A549 (cell line): Measurements from ENCODE around the gene SBK2.

Experiments used
- CBX2 ChIP-seq: fragments of 200-600 bp; sonication (generic); IDR thresholded peaks from 2 replicates; pipeline ENCODE4 v1.6.1; 2016; ENCODE audit warnings: low read depth, mild to moderate bottlenecking, borderline replicate concordance
- CHD2 ChIP-seq: fragments of 150-350 bp; IDR thresholded peaks from 2 replicates; pipeline ENCODE4 v1.6.1; 2014; ENCODE audit warnings: low read length; ENCODE audit not compliant: partially characterized antibody
- EP300 ChIP-seq, 2 experiments: fragments of >200 bp; sonication (Bioruptor Twin); formaldehyde crosslinking; IDR thresholded peaks; 2 replicates in 1 of 2; 3 replicates in 1 of 2; pipeline ENCODE4 v1.6.1; 2016 to 2017
- MAX ChIP-seq: IDR thresholded peaks from 2 replicates; pipeline ENCODE4 v1.6.1; 2012
- MYC ChIP-seq: IDR thresholded peaks from 2 replicates; pipeline ENCODE4 v1.6.1; 2012; ENCODE audit warnings: mild to moderate bottlenecking, inconsistent platforms, low read length, improper control_type of control experiment, borderline replicate concordance
- NFE2L2 ChIP-seq: fragments of 150-350 bp; conservative IDR thresholded peaks from 2 replicates; pipeline ENCODE4 v1.6.1; 2014; ENCODE audit warnings: low read length
- NR3C1 ChIP-seq: fragments of >200 bp; sonication (Bioruptor Twin); formaldehyde crosslinking; IDR thresholded peaks from 3 replicates; pipeline ENCODE4 v1.6.1; 2017
- POLR2A ChIP-seq: IDR thresholded peaks from 2 replicates; pipeline ENCODE4 v1.6.1; 2012; ENCODE audit warnings: mild to moderate bottlenecking, low read length
- RAD21 ChIP-seq, 2 experiments: fragments of >200 bp in 1 of 2; sonication (Bioruptor Twin) in 1 of 2; formaldehyde crosslinking in 1 of 2; IDR thresholded peaks in 1 of 2; conservative IDR thresholded peaks in 1 of 2; 2 replicates in 1 of 2; 3 replicates in 1 of 2; pipeline ENCODE4 v1.6.1; 2012 to 2018; ENCODE audit warnings: inconsistent platforms in 1 of 2
- RCOR1 ChIP-seq: fragments of 150-350 bp; IDR thresholded peaks from 2 replicates; pipeline ENCODE4 v1.6.1; 2014; ENCODE audit warnings: antibody characterized with exemption, low read length, low read depth
- SREBF2 ChIP-seq: fragments of 450-650 bp; IDR thresholded peaks from 2 replicates; pipeline ENCODE4 v1.6.1; 2014; ENCODE audit warnings: mild to moderate bottlenecking, moderate library complexity
- TF ChIP-seq, protein P1 (sequence below): fragments of >200 bp; sonication (Bioruptor Twin); formaldehyde crosslinking; IDR thresholded peaks from 3 replicates; pipeline ENCODE4 v1.5.1; 2016
- TF ChIP-seq, protein P2 (sequence below): fragments of 200-600 bp; sonication (generic); IDR thresholded peaks from 2 replicates; pipeline ENCODE4 v1.6.1; 2016; ENCODE audit warnings: antibody characterized with exemption, mild to moderate bottlenecking, moderate library complexity

GRCh38 chr19:55490478-55491432, 46.2 kb downstream of the SBK2 start:
- TF ChIP-seq, protein P1, sequence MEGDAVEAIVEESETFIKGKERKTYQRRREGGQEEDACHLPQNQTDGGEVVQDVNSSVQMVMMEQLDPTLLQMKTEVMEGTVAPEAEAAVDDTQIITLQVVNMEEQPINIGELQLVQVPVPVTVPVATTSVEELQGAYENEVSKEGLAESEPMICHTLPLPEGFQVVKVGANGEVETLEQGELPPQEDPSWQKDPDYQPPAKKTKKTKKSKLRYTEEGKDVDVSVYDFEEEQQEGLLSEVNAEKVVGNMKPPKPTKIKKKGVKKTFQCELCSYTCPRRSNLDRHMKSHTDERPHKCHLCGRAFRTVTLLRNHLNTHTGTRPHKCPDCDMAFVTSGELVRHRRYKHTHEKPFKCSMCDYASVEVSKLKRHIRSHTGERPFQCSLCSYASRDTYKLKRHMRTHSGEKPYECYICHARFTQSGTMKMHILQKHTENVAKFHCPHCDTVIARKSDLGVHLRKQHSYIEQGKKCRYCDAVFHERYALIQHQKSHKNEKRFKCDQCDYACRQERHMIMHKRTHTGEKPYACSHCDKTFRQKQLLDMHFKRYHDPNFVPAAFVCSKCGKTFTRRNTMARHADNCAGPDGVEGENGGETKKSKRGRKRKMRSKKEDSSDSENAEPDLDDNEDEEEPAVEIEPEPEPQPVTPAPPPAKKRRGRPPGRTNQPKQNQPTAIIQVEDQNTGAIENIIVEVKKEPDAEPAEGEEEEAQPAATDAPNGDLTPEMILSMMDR = no peak
- no peak for TF ChIP-seq RCOR1
- TF ChIP-seq MAX = no peak
- no peak for TF ChIP-seq RAD21 (conservative IDR thresholded peaks at IDR 0.05 in 1 of 2, IDR thresholded peaks at IDR 0.05 in 1 of 2)
- no peak for TF ChIP-seq CBX2
- TF ChIP-seq NFE2L2 = no peak
- no peak for TF ChIP-seq NR3C1
- no peak for TF ChIP-seq CHD2
- TF ChIP-seq SREBF2 = no peak
- no peak for TF ChIP-seq POLR2A
- TF ChIP-seq, protein P2, sequence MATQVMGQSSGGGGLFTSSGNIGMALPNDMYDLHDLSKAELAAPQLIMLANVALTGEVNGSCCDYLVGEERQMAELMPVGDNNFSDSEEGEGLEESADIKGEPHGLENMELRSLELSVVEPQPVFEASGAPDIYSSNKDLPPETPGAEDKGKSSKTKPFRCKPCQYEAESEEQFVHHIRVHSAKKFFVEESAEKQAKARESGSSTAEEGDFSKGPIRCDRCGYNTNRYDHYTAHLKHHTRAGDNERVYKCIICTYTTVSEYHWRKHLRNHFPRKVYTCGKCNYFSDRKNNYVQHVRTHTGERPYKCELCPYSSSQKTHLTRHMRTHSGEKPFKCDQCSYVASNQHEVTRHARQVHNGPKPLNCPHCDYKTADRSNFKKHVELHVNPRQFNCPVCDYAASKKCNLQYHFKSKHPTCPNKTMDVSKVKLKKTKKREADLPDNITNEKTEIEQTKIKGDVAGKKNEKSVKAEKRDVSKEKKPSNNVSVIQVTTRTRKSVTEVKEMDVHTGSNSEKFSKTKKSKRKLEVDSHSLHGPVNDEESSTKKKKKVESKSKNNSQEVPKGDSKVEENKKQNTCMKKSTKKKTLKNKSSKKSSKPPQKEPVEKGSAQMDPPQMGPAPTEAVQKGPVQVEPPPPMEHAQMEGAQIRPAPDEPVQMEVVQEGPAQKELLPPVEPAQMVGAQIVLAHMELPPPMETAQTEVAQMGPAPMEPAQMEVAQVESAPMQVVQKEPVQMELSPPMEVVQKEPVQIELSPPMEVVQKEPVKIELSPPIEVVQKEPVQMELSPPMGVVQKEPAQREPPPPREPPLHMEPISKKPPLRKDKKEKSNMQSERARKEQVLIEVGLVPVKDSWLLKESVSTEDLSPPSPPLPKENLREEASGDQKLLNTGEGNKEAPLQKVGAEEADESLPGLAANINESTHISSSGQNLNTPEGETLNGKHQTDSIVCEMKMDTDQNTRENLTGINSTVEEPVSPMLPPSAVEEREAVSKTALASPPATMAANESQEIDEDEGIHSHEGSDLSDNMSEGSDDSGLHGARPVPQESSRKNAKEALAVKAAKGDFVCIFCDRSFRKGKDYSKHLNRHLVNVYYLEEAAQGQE = no peak
- no peak for TF ChIP-seq EP300 (IDR thresholded peaks at IDR 0.05)
- no peak for TF ChIP-seq MYC
